SK-N-SH treated with all-trans-retinoic acid at 6 μM for 48 hours (cell line): ENCODE results near the gene MXD4.

Experiments used
- GLIS3 ChIP-seq: fragments of 250-450 bp; sonication (Bioruptor Pico); IDR thresholded peaks from 2 replicates; pipeline ENCODE4 v1.5.0; 2020; ENCODE audit warnings: mild to moderate bottlenecking, moderate library complexity
- TF ChIP-seq, protein P1 (sequence below): fragments of 250-450 bp; sonication (Bioruptor Pico); IDR thresholded peaks from 2 replicates; pipeline ENCODE4 v1.8.0; 2020; ENCODE audit warnings: mild to moderate bottlenecking, moderate library complexity, borderline replicate concordance

DNA sequence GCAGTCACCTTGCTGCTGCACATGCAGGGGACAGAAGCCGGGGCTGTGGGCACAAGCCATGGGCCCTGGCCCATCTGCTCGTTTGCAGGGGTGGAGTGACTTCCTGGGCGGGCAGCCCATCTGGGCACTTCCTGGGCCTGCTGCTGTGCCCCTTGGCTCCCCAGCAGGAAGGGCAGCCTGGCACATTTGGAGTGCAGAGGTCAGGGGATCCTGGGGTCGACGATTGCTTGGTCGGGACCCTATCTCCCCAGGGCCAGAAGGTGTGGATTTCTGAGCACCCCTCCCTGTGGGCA lies 10.9 kb upstream of the MXD4 start:
- no peak for TF ChIP-seq GLIS3 (CRISPR knock-in tag)
- TF ChIP-seq, protein P1, sequence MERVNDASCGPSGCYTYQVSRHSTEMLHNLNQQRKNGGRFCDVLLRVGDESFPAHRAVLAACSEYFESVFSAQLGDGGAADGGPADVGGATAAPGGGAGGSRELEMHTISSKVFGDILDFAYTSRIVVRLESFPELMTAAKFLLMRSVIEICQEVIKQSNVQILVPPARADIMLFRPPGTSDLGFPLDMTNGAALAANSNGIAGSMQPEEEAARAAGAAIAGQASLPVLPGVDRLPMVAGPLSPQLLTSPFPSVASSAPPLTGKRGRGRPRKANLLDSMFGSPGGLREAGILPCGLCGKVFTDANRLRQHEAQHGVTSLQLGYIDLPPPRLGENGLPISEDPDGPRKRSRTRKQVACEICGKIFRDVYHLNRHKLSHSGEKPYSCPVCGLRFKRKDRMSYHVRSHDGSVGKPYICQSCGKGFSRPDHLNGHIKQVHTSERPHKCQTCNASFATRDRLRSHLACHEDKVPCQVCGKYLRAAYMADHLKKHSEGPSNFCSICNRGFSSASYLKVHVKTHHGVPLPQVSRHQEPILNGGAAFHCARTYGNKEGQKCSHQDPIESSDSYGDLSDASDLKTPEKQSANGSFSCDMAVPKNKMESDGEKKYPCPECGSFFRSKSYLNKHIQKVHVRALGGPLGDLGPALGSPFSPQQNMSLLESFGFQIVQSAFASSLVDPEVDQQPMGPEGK (CRISPR knock-in tag) = no peak
